Liver (tissue), 3 donors: ENCODE data around the gene WNK2.

Experiments used
- ATF3 ChIP-seq: IDR thresholded peaks from 2 replicates; pipeline ENCODE4 v1.6.1; 2016; ENCODE audit warnings: antibody characterized with exemption
- CTCF ChIP-seq: fragments of 150-350 bp; IDR thresholded peaks from 2 replicates; pipeline ENCODE4 v1.5.1; 2017; ENCODE audit warnings: improper control_type of control experiment, low read depth, low read length; ENCODE audit not compliant: missing input control
- EGR1 ChIP-seq, 2 donors: IDR thresholded peaks; 2 replicates each; pipeline ENCODE4 v1.6.1; 2016 to 2018; ENCODE audit warnings: antibody characterized with exemption in 2 of 2, low read depth in 2 of 2
- FOXA1 ChIP-seq: IDR thresholded peaks from 2 replicates; pipeline ENCODE4 v1.6.1; 2016; ENCODE audit warnings: antibody characterized with exemption
- HNF4A ChIP-seq, 2 donors: conservative IDR thresholded peaks; 2 replicates each; pipeline ENCODE4 v1.6.1; 2016; ENCODE audit warnings: antibody characterized with exemption in 2 of 2, mild to moderate bottlenecking in 2 of 2
- JUND ChIP-seq, 2 donors: IDR thresholded peaks; 2 replicates each; pipeline ENCODE4 v1.6.1; 2016; ENCODE audit warnings: antibody characterized with exemption in 2 of 2
- RAD21 ChIP-seq, 2 donors: IDR thresholded peaks; 2 replicates each; pipeline ENCODE4 v1.6.1; 2016; ENCODE audit warnings: antibody characterized with exemption in 2 of 2, mild to moderate bottlenecking in 2 of 2
- REST ChIP-seq: IDR thresholded peaks from 2 replicates; pipeline ENCODE4 v1.6.1; 2016; ENCODE audit warnings: antibody characterized with exemption, mild to moderate bottlenecking
- TAF1 ChIP-seq: conservative IDR thresholded peaks from 2 replicates; pipeline ENCODE4 v1.6.1; 2016; ENCODE audit warnings: antibody characterized with exemption, mild to moderate bottlenecking
- YY1 ChIP-seq: IDR thresholded peaks from 2 replicates; pipeline ENCODE4 v1.6.1; 2016; ENCODE audit warnings: antibody characterized with exemption, mild to moderate bottlenecking
- ZBTB33 ChIP-seq: IDR thresholded peaks from 2 replicates; pipeline ENCODE4 v1.6.1; 2016; ENCODE audit warnings: antibody characterized with exemption
- donor health status: healthy.
- donor health status: healthy.

- TF ChIP-seq CTCF: no peak
- no peak for TF ChIP-seq REST
- no peak for TF ChIP-seq TAF1
- TF ChIP-seq ATF3: no peak
- no peak for TF ChIP-seq RAD21 (IDR thresholded peaks at IDR 0.05)
- no peak for TF ChIP-seq EGR1 (IDR thresholded peaks at IDR 0.05; ENCODE audit: low read depth in 2 of 2)
- TF ChIP-seq JUND (IDR thresholded peaks at IDR 0.05): no peak
- TF ChIP-seq FOXA1: no peak
- no peak for TF ChIP-seq ZBTB33
- TF ChIP-seq HNF4A (conservative IDR thresholded peaks at IDR 0.05): no peak
- no peak for TF ChIP-seq YY1
Measured at GRCh38 chr9:93206576-93207155, 22.7 kb downstream of the WNK2 start.
